Left hindlimb (tissue), 1 donor: ENCODE data around the gene CDC5L.
"Not testable (repeated sequence)": the region's sequence is repeated elsewhere in the genome, so short reads cannot be mapped to it uniquely, and the experiment has no call there.

Experiments used
- DNase-seq: peaks from one replicate; pipeline ENCODE4 v3.0.0-alpha.2; 2018

CDC5L gene

GRCh38 chr6:44387346-44388134 lies at the start of gene CDC5L:
Gene CDC5L, plus strand, starts transcription at chr6:44387706. Its CDS starts 118 bp downstream, at chr6:44387824.
- DNase-seq, result peak; percentile 98

- peak; percentile 68 for DNase-seq
These were observed 49.0 kb upstream of the CDC5L start for GRCh38 chr6:44338228-44339122.

GRCh38 chr6:44339301-44339700 lies 48.2 kb upstream of the CDC5L start:
- DNase-seq, result no peak

- no peak for DNase-seq
These were observed 47.5 kb upstream of the CDC5L start for GRCh38 chr6:44339763-44340625.

GRCh38 chr6:44341095-44341890 lies 46.2 kb upstream of the CDC5L start:
- no peak for DNase-seq

- no peak for DNase-seq
These were observed 45.5 kb upstream of the CDC5L start for GRCh38 chr6:44342052-44342451.

GRCh38 chr6:44342489-44342888 lies 45.0 kb upstream of the CDC5L start, which contains the start of gene SPATS1:
Gene SPATS1, plus strand, starts transcription at chr6:44342650. Its CDS starts 446 bp downstream, at chr6:44343096.
- peak; percentile 51 for DNase-seq

GRCh38 chr6:44346818-44347217 lies 40.7 kb upstream of the CDC5L start:
- not testable (repeated sequence) for DNase-seq

- no peak for DNase-seq
These were observed 37.4 kb upstream of the CDC5L start for GRCh38 chr6:44349904-44350649.

- not testable (repeated sequence) for DNase-seq
These were observed 36.9 kb upstream of the CDC5L start for GRCh38 chr6:44350650-44350994.

GRCh38 chr6:44352259-44352658 lies 35.2 kb upstream of the CDC5L start:
- no peak for DNase-seq

GRCh38 chr6:44353336-44353735 lies 34.2 kb upstream of the CDC5L start:
- no peak for DNase-seq

GRCh38 chr6:44355640-44356039 lies 31.9 kb upstream of the CDC5L start:
- DNase-seq, result no peak

- DNase-seq, result no peak
These were observed 31.0 kb upstream of the CDC5L start for GRCh38 chr6:44356487-44356886.

- no peak for DNase-seq
These were observed 27.5 kb upstream of the CDC5L start for GRCh38 chr6:44359973-44360372.

- no peak for DNase-seq
These were observed 25.6 kb upstream of the CDC5L start for GRCh38 chr6:44361947-44362346.

GRCh38 chr6:44363377-44363926 lies 24.1 kb upstream of the CDC5L start:
- no peak for DNase-seq

- DNase-seq, result no peak
These were observed 20.7 kb upstream of the CDC5L start for GRCh38 chr6:44366781-44367180.

- DNase-seq, result no peak
These were observed 19.8 kb upstream of the CDC5L start for GRCh38 chr6:44367681-44368080.

GRCh38 chr6:44373051-44373450 lies 14.5 kb upstream of the CDC5L start:
- no peak for DNase-seq

- DNase-seq, result no peak
These were observed 13.7 kb upstream of the CDC5L start for GRCh38 chr6:44373787-44374186.
